ENCODE results near the gene KCNK3.

Gene KCNK3

DNA sequence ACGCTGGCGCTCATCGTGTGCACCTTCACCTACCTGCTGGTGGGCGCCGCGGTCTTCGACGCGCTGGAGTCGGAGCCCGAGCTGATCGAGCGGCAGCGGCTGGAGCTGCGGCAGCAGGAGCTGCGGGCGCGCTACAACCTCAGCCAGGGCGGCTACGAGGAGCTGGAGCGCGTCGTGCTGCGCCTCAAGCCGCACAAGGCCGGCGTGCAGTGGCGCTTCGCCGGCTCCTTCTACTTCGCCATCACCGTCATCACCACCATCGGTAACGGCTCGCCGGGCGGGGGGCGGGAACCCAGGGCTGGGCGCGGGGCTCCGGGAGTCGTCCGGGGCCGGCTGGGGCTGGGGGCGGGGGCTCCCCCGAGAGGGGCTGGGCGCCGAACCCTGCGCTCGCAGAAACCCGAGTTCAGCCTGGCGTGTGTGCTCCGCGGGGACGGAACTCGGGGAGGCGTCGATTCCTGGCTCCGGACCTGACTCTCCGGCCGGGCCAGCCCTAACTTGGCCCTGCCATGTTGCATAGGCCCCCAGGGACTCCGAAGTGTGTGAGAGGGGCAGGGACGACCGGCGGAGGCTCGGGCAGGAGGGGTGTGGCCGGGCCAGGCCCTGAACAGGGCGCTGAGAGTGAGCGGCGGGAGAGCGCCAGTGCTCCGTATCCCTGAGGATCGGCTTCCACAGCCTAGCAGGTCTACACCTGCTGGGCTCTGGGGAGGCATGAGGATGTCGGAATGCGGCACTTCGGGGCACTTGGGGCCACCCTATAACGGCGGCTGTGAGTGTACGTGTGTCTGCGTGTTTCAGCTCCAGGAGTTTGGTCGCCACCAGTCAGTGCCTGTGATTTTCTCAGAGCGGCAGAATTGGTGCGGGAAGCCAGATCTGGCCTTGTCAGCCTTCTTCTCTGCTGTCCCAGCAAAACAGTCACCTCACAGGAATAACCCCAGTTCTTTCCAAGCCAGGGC, 651 bp downstream of the KCNK3 start:
- DNase-seq = no peak

DNA sequence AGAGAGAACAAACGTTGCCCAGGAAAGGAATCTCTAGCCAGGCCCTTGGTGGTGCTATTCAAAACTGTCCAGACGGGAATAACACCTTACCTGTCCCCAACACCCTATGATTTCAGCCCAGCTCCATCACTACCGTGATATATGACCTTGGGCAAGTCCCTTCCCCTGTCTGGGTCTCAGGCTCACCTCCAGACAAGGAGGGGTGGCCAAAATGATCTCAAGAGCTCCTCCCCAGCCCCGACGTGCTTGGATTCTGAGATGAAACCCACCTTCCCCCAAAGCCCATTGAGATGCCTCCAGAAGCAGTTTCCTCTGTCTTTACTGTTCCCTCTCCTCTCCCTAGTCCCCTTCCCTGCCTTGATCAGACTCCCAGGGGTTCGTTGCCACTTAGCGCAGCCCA, 1.5 kb downstream of the KCNK3 start:
- DNase-seq = no peak

DNA sequence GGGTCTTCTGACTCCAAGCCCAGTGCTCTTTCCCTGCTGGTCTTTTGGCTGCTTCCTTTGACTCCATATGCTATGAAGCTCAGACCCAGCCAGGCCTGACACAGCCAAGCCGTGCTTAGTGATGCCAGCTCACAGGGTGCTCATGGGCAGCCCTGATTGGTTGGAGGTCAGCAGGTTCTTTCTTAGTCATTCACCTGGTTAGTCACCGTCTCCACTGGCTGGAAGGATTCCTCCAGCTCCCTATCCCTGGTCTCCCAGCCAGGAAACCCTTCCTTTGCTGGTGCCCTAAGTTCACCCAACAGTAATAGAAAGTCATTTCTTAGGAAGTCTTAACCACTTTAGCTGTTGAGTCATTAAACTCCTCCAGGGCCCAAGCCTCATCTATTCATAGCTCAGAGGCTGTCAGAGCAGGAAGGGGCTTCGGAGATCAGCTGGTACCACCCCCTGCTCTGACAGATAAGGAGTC, 3.9 kb downstream of the KCNK3 start:
- no peak for DNase-seq

DNA sequence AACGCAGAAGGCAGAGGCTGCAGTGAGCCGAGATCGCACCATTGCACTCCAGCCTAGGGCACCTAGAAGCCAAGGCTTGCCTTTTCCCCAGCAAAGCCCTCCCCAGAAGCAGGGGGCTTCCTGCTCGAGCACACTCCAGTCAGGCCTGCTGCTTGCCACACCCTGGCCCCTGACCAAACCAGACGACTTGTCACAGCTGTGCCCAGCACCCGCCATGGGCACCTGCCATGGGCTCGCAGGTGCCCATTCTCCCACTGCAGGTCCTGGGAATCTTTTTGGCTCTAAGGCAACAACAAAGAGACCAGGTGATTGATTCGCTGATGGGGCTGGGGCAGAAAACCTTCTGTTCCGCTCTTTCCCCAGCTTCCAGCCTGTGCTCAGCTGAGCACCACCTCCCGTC, 4.9 kb downstream of the KCNK3 start:
- no peak for DNase-seq

DNA sequence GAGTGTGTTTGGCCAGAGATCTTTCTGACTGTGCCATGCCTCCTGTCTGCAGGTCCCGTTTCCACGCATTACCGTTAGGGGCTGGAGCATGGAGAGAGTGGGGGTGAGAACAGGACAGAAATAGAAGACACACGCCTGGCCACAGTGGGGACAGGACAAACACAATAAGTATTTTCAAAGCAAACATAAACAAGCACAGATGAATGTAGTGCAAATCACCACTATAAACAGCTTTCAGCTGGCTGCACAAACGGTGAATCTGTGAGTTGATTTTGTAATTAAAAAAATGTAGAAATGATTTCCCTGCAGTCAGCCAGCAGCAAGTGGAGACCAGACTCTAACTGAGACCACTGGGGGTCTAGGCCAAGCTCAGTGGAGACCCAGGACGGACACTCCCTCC, 6.8 kb downstream of the KCNK3 start:
- no peak for DNase-seq

DNA sequence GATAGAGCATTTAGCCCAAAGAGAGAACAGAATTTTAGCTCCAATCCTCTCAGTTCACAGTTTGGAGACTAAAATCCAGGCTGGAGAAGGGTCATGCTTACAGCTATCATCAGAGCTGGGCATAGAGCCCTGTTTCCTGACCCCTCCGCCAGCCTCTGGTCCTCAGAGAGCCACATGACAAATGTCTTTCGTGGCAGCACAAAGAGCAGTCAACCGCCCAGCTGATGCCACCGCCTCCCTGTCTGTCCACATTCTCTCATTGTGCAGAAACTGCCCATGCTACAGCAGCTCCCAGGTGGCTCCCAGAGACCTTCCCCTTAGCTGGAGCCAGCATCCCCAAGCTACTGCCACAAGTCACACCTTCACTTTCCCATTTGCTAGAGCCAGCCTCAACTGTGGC, 7.6 kb downstream of the KCNK3 start:
- DNase-seq = no peak

DNA sequence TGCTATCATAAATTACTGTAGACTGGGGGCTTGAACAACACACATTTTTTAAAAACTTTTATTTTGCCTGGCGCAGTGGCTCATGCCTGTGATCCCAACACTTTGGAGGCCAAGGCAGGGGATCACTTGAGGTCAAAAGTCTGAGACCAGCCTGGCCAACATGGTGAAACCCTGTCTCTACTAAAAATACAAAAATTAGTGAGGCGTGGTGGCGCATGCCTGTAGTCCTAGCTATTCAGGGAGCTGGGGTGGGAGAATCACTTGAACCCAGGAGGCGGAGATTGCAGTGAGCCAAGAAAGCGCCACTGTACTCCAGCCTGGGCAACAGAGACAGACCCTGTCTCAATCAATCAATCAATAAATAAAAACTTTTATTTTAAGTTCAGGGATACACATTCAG, 9.1 kb downstream of the KCNK3 start:
- no peak for DNase-seq

DNA sequence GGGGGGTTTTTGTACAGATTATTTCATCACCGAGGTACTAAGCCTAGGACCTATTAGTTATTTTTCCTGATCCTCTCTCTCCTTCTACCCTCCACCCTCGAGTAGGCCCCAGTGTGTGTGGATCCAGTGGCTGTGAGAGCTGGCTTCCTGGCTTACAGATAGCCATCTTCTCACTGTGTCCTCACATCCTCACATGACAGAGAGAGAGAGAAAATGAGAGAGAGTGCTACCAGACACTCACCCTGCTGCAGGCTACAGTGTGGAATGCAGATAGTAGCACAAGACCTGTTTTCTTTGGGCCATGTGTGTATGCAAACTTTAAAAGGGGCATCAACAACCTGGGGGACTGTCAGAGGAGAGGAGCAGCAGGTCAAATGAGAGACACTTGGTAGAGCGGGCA, 9.5 kb downstream of the KCNK3 start:
- no peak for DNase-seq

DNA sequence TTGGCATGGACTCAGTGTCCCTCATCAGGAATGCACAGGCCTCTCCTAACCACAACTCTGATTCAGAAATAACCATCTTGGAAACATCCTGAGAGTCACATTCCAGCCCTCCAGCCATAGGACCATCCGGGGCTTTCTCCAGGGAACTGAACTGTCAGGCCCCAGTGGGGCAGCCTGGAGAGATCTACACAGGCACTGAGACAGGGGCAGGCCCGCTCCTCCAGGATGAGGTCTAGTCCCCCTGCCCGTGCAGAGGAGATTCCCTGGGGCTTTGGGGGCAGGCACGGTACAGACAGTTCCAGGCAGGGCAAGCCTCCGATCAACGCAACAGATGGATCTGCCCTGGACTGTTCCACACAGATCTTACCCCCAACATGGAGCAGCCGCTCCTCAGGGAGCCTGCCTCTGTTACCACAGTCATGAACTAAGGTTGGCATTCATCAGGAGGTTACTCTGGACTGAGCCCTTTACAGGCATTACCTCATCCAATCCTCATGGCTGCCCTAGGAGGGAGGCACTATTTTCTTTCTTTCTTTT, 12.0 kb downstream of the KCNK3 start:
- no peak for DNase-seq

DNA sequence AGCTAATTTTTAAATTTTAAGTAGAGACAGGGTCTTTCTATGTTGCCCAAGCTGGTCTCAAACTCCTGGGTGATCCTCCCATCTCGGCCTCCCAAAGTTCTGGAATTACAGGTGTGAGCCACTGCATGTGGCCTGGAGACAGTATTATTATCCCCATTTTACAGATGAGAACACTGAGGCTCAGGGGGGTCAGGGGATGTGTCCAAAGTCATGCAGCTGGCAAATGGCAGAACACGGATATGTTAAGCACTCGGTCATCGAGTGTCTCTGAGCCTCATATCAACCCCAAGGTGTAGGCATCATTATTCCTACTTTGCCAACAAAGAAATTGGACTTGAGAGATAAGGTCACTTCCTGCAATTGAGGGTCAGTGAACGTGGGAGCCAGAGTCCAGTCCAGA, 12.6 kb downstream of the KCNK3 start:
- DNase-seq = no peak

DNA sequence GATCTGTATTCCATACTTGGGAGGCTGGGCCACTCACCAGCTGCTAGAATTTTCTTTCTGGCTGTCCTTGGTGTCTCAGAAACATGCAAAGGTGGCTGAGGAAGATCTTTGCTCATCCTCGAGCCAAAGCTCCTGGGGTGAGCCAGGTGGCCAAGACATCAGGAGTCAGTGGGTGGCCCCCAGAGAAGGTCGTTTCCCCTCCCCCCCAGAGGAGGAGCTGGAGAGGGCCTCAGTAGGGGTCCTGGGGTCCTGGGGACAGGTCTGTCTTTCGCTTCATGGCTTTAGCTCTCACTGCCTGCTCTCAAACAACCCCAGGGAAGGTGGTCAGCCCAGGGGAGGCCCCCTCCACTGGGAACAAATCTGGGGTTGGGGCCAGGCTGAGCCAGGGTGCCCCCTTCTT, 13.6 kb downstream of the KCNK3 start:
- DNase-seq = no peak

DNA sequence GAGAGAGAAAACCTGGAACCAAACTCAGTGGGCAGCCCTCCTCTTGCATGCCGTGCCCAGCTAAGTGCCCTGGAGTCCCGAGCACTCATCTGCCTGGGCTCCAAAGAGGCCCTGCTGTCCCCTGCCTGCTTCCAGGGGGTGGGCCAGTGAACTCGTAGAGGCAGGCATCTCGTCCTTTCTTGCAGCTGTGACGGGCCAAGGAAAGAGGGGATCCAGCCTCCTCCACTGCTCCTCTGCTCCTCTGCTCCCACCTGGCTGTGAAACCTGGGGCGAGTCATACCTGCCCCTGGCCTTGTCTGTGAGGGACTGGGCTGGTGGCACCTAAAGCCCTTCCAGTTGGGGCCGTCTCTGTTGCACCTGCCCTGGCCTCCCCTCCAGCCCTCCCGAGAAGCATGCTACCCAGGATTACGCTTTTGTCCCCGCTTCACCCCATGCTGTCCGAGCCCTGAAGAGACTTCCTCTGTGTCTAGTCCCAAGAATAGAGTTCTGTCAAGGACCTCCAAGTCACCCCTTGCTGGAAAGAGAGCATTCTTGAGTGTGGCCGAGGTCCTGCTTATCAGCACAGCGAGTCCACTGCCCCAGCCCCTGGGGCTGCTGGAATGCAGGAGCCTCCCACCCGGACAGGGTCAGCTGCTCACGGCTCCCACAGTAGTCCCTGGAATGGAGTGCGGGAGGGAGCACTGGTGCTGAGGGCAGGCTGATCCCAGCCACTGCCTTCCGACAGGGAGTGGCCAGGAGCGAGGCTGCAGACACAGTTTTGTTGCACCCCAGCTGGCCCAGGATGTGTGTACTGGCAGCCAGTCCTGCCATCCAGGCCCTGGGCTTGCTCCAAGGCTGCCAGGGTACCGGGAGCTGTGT, 14.3 kb downstream of the KCNK3 start:
- DNase-seq = no peak

DNA sequence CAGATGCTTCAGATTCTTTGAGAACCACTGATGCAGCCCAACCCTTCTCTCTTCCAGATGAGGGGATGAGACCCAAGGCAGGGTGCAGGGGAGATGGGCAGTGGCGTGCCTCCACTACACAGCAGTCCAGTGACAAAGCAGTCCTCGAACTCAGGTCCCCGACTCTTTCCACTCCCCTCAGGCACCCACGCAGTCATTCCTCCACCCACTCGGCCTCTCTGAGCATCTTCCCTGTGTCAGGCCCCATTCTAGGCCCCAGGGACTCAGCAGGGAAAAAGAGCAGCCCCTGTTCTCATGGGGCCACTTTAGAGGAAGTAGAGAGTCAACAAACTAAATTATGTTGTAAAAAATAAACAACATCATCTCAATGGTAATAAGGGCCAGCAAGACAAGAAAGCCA, 15.2 kb downstream of the KCNK3 start:
- DNase-seq = no peak

DNA sequence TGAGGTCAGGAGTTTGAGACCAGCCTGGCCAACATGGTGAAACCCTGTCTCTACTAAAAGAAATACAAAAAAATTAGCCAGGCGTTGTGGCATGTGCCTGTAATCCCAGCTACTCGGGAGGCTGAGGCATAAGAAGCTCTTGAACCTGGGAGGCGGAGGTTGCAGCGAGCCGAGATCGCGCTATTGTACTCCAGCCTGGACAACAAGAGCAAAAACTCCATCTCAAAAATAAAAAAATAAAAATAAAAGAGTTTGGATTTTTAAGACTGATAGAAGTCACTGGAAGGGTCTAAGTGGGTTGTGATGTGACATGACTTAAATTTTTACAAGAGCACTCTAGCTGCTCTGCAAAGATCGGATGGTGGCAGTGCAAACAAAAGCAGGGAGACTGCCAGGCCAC, 15.9 kb downstream of the KCNK3 start:
- DNase-seq = no peak

DNA sequence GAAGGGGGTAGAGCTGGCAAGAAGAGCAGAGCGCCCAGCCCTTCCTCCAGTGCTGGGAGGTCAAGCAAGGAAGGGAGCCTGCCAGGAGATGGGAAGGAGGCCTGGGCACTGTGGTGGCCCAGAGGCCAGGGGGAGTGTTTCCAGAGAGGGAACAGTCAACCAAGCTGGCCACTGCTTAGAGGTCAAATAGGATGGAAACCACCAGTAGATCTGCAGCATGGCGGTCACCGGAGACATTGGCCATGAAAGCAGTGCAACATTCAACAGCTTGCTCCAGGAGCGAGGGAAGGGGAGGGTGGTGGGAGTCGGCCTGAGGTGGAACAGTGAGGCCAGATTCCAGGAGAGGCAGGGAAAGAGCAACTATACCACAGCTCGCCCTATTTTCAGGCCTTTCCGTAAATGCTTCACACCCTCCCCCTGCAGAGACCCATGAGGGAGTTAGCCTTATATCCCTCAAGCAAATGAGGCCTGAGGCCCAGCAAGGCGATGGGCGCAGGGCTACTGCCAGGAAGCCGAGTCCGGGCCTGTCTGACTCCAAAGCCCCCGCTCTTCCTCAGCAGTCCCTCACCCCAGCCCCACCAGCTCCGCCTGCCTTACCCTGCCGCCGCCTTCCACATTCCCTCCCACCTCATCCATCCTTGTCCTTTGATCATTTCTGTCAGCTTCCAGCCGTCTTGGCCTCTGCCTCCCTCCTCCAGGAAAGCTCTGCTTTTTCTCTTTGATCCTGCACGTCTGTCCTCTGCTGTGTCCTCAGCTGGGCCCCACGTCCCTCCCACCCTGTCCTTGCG, 17.0 kb downstream of the KCNK3 start:
- no peak for DNase-seq

DNA sequence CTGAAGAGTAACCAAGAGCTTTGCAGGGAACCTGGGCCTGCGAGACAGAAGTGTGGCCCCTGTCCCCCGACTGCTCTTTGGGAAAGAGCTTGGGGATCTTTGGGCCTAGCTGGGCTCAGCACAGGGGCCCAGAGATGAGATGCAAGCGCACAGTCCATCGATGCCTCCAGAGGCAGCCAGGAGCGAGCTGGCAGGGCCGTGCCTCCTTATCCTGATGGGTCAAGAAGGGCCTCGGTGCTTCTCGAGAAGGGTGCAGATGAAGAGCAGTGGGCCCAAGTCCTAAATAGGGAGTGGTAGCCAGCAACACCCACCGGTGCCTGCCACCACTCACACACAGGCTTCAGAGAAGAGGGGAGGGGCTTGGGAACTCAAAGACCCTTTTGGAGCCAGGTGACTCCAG, 17.6 kb downstream of the KCNK3 start:
- no peak for DNase-seq

DNA sequence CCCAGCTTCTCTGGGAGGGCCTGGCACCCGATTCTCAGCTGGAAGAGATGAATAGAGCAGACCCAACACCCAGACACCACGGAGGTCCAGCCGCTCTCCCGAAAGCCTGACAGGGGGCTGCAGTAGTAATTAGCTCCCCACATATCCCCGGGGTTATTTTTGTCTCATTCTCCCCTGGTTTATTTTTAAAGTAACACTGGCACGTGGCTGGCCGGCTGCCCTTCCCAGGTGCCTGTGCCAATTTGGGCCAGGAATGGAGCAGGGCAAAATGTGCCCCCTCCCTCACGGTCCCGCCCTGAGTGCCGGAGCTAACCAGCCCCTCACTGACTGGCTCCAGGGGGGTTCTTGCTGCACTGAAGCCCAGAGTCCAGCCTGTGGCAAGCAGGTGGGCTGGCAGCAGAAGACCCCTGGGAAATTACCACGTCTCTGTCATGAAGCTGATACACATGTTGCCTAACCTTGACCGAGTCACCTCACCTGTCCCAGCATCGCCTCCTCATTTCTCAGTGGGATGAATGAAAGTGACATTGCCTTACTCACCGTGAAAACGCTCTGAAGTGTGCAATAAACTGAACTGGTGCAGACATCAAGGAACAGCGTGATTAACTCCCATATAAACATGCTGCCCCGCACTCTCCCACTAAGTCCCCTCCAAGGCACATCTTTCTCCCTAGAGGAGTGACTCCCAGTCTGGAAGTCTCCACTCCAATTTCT, 18.4 kb downstream of the KCNK3 start:
- DNase-seq = no peak

DNA sequence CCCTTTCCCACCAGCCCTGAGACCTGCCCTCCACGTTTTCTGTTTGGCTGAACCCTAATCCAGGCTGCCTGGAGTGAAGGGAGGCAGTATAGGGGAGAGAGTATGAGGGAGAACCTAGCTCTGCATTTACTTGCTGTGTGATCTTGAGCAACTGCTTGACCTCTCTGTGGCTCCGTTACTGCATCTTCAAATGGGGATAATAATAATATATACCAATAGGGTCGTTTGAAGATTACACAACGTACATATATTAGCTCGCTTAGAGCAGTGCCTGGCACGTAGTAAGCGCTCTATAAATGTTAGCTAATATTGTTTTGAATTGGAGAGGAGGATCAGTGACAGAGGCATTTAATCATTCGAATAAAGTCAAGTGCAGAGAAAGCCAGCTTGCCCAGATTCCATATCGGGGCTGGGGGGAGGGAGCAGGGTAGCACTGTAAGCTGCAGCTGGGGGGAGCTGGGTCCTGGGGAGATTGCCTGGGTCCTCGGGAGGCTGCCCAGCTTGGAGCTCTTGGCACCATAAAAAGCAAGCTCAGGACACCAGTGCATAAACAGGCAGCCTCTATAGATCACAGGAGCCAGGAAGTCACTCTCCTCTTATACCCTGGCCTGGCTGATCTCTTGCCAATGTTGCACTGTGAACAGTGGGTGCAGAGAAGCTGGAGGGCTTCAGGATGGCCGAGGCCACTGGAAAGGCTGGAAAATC, 19.1 kb downstream of the KCNK3 start:
- DNase-seq = no peak

DNA sequence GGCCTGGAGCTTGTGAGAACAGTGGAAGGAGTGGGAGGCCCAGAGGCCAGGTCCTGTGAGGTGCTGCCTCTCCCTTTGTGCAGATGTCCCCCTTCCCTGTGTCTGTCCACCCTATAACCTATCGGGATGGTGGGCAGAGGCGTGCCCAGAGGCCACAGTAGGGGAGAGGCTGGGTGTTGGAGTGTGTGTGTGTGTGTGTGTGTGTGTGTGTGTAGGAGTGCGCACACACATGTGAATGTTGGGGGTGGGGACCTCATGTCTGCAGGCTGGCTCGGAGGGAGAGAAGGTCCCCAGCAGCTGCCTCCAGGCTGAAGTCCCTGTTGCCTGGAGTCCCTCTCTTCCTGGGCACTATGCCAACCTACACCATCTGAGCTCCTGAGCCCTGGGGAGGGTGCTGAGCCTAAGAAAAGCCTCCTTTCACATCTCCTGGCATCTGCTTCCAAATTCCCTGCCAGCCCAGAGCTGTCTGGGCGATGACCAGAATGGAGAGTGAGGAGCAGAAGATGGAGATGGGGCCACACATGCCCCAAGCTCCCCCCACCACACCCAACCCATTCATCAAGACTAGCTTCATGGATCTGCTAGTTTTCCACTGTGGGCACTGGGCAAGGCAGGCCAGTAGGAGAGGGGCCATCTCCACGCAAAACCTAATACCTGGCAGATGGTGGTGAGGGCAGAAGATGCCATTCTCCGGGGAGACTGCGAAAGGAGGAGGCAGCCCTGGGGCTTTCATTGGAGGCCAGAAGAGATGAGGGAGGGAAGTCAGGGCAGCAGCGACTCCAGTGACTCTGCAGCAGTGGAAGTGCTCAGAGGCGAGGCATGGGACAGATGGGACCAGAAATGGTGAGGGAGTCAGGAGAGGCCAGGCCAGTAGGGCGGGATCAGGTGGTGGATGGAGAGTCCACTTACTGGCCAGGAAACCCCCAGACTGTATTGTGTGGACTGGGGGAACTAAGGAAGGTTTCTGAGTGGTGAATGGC, 20.3 kb downstream of the KCNK3 start:
- DNase-seq = no peak

Measured in CD4-positive, alpha-beta T cell treated with Interleukin-10 for 1 hour (primary cell).